GM21360 (cell line): ENCODE measurements around the gene BOK.
"Not testable (repeated sequence)": the region's sequence is repeated elsewhere in the genome, so short reads cannot be mapped to it uniquely, and the experiment has no call there.

Source experiments
- ATAC-seq: cut with Tn5 transposase; IDR thresholded peaks from one replicate; pipeline ENCODE4 v1.9.1; 2021; ENCODE audit warnings: mild to moderate bottlenecking, moderate library complexity; ENCODE audit not compliant: unreplicated experiment

Gene BOK, protein sequence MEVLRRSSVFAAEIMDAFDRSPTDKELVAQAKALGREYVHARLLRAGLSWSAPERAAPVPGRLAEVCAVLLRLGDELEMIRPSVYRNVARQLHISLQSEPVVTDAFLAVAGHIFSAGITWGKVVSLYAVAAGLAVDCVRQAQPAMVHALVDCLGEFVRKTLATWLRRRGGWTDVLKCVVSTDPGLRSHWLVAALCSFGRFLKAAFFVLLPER

DNA sequence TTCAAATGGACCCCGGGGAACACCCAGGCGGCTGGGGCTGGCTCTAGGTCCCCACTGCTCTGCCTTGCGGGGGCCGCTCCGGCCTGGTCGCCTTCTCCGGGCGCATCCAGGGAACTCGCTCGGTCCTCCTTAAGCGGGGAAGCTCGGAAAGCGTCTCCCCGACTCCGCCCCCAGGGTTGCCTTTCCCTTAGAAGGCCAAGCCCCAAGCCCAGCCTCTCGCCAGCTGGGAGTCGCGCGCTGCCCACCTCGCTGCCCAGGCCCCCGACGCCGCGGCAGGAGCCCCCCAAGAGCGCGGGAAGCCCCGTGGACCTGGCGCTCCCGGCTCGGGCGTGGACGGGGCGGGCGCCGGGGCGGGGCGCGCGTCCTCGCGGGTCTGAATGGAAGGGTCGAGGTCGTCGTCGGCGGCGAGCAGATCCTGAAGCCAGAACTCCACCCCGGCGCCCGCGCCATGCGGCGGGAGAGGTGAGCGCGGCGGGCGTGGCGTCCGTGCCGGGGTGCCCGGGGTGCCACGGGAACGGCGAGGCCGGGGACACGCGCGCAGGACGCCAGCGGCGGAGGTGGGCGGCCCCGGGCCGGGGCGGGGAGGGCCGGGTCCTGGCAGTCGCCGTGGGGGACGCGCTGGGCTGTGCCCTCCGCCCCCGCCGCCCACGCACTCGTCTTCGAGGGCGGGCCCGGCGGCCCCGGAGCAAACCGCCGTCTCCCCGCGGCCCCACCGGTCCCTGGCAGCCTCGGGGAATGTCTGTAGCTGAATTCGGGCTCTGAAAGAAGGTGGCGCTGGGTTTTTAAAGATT is at the start of gene BOK:
Gene BOK (plus strand): TSS at position 214 of the 791 bp plus-strand sequence. CDS start 739 bp downstream, outside the sequence.
- ATAC-seq: no peak

DNA sequence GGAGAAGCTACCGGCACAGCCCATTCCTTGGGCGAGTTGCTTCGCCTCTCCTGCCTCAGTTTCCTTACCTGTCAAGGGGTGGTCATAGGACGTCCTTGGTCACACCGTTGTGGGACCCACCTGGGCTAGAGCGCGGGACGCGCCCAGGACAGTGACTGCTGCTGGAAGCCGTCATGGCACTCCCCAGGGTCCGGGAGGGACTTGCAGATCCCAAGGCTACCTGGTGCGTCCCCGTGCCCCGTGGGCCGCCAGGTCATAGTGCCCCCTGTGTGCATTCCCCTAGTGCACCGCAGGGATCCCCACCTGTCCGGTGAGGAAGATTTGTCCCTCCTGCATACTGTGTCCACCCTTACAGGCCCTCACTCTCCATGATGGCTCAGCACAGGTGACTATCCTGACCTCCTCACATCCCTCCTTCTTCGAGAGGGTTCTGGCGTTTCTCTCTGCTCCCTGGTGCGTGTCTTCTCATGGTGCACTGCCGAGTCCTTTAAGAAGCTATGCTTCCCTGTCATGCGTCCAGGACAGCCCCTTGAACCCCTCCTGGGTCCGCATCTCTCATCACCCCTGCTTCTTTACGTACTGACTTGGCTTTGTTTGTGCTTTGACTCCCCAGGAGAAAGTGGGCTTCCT is 49.3 kb upstream of the BOK start:
- no peak for ATAC-seq

DNA sequence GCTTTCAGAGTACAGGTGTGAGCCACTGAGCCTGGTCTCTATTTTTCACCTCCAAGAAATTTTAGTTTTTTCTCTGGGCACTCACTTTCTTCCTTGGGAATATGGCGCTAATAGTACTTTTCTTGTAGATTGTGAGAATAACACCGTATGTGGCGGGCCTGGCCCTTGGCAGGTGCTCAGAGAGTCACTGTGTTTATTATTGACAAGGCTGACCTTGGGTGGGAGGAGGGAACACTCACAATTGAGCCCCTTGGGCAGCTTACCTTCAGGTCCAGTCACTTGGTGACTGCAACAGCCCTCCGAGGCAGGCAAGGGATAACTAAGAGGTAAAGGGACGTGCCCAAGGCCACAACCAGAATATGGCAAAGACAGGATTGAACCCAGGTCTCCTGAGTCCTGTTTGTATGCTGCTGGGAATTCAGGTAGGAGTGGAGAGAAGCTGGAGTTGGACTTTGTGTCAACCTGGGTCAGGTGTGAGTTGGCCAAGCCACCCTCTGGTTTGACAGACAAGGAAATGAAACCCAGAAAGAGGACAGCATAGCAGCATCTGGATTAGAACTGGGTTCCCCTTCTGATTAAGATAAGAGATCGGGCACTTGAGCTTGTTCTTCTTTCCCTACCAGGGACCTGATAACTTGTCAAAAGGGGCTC is 47.3 kb upstream of the BOK start:
- no peak for ATAC-seq

DNA sequence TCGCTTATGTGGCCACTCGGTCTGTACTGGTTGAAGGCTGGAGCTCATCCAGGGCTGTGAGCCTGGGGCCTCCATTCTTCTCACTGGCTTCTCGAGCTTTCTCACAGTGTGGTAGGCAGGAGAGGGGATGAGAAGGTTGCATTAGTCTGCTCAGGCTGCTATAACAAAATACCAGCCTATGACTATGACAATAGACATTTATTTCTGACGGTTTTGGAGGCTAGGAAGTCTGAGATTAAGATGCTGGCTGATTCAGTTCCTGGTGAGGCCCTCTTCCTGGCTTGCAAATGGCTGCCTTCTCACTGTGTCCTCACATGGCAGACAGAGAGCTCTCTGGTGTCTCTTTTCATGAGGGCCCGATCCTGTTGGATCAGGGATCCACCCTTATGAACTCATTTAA is 44.0 kb upstream of the BOK start:
- no peak for ATAC-seq

DNA sequence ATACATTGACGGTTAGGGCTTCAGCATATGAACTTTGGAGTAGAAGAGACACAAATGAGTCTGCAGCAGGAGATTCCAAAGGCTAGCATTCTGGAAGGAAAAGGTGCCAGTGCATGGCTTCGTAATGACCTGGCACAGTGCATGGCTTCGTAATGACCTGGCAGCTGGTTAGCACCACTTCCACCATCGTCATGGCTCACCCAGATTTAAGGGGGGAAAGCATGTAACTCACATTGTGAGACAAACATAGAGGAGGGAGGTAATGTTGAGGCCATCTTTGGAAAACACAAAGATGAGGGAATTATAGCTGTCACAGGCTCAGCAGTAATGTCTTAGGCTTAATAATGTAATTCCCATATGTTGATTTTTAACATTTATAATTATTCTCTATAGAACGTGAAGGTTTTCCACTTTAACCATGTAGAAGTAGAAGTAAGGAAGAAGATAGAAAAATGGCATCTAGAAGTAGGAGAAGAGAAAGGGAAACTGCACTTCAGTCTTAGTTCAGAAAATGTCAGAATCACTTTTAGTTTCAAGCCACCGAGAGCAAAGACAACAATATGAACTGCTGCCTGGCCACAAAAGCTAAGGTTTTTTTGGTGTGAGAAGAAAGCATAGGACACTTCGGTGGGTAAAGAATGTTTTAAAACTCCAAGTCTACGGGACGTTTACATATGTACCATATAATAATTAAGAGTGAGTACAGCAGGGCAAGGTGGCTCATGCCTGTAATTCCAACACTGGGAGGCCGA is 43.4 kb upstream of the BOK start:
- no peak for ATAC-seq

DNA sequence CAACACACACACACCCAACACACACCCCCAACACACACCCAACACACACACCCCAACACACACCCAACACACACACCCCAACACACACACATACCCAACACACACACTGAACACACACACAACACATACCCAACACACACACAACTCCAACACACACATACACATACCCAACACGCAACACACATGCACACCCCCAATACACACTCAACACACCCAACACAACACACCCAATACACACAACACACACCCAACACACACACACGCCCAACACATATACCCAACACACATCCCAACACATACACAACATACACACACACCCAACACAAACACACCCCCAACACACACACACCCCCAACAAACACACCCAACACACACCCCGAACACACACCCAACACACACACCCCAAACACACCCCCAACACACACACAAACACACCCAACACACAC is 42.0 kb upstream of the BOK start:
- no peak for ATAC-seq

DNA sequence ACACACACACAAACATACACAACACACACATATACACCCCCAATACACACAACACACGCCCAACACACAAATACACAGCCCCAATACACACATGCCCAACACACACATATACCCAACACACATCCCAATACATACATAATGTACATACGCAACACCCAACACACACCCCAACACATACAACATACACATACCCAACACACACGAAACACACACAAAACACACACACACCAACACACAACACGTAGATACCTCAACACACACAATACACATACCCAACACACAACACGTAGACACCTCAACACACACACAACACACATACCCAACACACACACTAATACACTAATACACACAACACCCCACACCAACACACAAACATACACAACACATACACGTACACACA is 41.2 kb upstream of the BOK start:
- no peak for ATAC-seq

DNA sequence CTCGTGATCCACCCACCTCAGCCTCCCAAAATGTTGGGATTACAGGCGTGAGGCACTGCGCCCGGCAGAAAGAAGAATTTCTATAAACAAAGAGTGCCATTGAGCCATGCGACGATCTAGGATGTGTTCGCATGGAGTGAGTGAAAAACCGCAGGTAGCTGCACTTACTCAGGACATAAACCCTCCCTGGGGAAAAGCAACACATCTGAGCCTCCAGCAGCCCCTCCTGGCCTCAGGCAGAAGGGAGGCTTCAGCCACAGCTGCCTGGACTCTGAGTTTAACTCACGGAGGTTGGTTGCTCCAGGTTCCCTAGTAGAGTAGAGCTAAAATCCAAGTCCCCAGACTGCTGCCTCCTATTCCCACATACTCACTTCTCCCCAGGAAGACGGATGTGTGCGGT is 38.9 kb upstream of the BOK start:
- no peak for ATAC-seq

DNA sequence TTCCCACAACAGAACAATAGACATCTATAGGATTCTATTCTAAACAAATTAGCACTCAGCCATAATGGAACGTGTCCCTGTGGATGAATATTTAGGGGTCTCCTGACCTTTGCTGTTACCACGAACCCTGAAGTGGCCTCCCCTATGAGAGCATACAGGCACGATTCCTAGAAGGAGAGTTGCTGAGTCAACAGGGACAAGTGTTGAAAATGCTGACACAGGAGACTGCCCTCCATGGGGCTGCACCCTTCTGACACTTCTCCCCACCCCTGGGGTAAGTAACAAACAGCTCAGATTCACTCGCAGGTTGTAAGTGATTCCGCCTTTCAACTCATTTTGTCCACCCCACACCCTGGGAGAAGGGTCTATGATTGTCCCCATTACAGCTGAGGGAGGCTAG is 36.1 kb upstream of the BOK start:
- no peak for ATAC-seq

DNA sequence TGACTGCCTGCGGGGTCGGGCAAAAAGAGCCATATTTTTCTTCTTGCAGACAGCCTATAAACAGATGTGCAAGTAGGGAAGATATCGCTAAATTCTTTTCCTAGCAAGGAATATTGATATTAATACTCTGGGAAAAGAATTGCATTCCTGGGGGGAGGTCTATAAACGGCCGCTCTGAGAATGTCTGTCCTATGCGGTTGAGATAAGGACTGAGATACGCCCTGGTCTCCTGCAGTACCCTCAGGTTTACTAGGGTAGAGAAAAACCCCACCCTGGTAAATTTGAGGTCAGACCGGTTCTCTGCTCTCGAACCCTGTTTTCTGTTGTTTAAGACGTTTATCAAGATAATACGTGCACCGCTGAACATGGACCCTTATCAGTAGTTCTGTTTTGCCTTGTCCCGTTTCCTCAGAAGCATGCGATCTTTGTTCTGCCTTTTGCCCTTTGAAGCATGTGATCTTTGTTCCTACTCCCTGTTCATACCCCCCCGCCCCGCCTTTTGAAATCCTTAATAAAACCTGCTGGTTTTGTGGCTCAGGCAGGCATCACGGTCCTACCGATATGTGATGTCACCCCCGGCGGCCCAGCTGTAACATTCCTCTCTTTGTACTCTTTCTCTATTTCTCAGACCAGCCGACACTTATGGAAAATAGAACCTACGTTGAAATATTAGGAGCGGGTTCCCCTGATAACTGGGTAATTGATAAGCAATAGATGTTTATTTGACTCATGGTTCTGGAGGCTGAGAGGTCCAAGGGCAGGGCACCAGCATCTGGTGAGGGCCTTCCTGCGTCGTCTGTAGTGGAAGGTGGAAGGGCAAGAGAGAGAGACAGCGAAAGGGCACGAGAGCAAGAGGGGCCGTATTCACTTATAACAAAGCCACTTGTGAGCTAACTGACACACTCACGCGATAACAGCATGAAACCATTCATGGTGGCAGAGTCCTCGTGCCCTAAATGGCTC is 32.4 kb upstream of the BOK start:
- not testable (repeated sequence) for ATAC-seq

DNA sequence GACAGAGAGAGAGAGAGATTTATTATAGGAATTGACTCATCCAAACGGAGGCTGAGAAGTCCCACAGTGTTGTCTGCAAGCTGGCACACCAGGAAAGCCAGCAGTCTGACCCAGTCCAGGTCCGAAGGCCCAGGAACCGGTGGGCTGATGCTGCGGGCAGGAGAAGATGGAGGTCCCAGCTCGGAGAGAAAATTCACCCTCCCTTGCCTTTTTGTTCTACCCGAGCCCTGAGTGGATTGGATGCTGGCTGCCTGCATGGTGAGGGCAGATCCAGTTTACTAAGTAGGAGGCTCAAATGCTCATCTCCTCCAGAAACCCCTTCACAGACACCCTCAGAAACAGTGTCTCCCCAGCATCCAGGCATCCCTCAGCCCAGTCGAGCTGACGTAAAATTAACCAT is 28.0 kb upstream of the BOK start:
- no peak for ATAC-seq

DNA sequence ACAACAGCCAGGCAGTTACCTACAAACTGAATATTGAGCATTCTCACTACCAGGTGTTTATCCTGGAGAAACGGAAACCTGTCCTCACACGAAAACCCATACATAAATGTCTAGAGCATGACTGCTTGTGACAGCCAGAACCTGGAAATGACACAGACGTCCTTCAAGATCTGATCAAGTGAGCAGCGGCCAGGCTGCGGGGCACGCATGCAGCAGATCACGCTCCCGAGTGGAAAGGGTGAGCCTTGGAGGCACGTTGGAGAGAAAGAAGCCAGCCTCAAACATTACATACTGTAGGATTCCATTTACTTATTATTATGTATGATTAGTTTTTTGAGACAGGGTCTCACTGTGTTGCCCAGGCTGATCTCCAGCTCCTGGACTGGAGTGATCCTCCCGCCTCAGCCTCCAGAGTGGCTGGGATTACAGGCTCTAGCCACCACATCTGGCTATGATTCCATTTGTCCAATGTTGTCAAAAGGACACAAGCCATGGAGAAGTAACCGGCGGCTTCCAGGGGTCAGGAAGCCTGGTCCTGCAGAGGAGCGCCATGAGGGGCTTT is 27.3 kb upstream of the BOK start:
- no peak for ATAC-seq

DNA sequence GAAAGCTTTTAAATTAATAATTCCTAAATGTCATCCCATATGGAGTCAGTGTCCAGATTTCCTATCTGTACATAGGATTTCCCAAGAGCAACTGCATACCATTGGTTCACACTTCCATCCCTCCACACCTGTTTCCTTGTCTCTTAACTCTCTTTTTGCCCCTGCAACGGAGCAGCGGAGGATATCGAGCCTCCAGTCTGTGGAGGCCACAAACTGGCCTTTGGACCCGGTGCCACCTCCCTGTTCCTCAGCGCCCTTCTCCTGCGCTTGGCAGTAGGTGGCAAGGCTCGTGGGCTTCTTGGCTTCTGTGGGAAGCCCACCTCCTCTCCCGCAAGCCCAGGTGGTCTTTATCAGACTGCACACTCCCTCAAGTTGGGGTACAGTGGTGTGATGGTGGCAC is 26.4 kb upstream of the BOK start:
- ATAC-seq: no peak

DNA sequence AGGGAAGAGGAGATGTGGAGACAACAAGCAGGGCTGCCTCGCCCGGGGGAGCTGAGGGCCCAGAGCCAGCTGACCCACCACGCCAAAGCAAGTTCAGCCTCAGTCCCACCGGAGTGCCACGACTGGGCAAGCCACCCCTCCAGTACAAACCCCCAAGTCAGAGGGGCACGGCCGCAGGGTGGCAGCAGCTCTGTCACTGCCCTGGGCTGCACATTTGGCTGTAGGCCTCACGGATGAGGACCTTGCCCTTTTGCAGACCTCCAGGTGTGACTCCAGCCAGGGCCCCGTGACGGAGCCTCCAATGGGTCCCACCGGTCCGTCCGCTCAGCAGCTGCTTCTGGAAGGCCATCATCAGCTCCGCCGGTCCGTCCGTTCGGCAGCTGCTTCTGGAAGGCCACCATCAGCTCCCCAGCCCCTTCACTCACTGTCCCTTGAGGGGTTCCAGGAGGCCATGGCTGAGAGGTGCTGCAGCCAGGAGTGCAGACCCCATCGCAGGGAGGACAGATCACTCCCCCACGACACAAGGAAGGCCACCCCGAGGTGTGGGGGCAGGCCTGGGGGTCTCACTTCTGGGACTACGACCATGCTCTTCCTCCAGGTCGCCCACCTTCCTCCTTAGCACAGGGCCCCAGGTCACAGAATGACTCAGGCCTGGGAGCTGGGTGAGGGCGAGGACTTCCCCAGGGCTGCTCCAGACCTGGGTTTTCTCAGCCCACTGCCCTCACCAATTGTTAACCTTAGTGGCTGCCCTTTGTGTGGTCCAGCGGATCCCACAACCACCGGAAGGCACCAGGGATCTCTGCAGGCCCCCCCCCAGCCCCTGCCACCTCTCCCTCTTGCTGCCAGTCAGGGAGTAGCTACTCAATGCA is 25.6 kb upstream of the BOK start:
- ATAC-seq: no peak

DNA sequence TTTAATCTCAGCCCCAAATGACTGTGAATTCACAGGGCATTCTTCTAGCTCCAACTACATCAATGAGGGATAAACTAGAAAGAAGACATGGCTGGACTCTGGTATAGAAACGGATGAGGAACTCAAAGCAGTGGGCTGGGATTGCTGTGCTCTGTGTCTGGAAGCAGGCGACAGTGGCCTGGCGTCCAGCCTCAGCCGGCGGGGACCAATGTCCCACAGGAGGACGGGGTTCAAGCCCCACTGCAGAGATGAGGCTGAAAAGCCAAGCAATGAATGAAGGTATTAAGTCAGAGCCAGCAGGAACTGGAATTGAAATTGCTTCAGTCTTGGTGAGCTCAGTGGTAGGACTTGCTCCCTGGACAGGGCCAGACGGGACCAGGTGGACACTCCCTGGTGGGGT is 24.3 kb upstream of the BOK start:
- no peak for ATAC-seq

DNA sequence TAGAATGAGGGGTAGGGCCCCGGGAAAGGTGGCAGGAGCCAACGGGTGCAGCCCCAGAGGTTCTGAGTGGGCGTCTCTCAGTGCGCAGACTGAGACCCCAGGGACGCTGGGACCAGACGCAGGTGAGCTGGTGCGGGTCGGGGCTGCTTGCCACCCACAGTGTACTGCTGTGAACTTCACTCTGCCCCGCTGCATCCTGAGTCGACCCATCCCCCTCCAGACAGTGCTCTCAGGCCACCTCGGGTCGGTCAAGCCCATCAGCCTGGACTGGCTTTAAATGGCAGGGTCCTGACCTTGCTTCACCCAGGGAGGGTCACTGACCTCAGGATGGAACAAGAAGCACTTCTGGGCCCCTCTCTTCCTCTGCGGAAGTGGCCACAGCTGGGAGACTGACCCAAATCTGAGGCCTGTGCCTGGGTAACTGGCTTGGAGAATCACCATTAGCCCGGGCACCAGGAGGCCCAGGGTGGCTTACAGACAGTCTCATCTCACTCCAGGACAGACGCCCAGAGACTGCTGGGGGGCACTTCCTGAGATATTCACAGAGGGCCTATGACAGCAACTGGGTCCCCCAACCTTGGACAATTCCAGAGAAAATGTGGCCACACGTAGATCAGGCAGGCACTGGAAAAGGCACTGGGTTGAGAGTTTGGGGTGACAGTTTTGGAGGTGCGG is 23.7 kb upstream of the BOK start:
- ATAC-seq: no peak

DNA sequence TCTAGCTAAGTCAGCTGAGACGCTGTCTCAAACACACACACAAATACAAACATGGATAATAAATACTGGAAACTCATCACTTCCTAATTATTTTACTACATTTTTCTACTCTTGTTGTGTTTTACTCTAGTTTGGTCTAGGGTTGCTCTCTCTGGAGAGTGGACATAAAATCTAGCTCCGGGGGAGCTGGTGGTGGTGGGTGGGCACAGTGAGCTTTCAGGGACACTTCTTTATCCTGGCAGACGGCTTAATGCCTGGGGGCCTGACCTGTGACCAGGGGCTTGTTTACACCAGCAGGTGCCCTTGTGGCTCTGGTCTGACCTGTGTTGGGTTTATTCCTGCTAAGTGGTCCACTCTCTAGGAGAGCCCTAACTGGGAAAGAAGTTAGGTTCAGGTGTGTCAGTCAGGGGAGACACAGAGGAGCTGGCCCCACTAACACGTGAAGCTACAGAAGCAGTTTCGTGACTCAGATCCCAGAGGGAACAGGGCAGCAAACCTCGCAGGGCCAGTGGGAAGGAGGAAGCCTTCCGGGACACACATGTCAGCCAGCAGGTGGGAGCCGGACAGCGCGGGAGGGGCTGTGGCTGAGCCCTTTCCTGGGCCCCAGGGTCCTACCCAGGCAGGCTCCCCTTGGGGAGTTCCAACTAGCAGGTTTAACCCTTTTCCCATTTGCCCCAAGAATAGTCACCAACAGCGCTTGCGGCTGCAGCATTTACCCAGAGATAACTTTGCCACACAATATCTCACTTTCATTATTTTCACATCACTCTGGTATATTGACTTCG is 22.5 kb upstream of the BOK start:
- no peak for ATAC-seq
